Astrocyte (in vitro differentiated cells and primary cell): Measurements from ENCODE around the gene TMEM272. TPM values are rescaled to one million over a fixed set of nuclear protein-coding genes. Genes with fewer than 3 reads are reported as not detected.

Experiments used
- DNase-seq: peaks from one replicate; pipeline ENCODE4 v3.0.0-alpha.2; 2010; ENCODE audit warnings: low read depth
- FAIRE-seq: peaks from 2 replicates; lab custom pipeline; 2011; peaks lifted over from hg19 to GRCh38; lab: Jason Lieb, UNC
- H2AFZ ChIP-seq: 2 replicates; pipeline ENCODE4 v1.6.0; 2012; ENCODE audit warnings: low read depth, low read length, inconsistent platforms
- H3K27ac ChIP-seq: 2 replicates; pipeline ENCODE4 v1.5.1; 2011; ENCODE audit warnings: low read depth, low read length, inconsistent platforms
- H3K27me3 ChIP-seq: 2 replicates; pipeline ENCODE4 v1.6.0; 2011; ENCODE audit warnings: low read length, inconsistent platforms; ENCODE audit not compliant: insufficient read depth
- H3K36me3 ChIP-seq: 2 replicates; pipeline ENCODE4 v1.5.1; 2011; ENCODE audit warnings: low read length, inconsistent platforms; ENCODE audit not compliant: insufficient read depth
- H3K4me1 ChIP-seq: 2 replicates; pipeline ENCODE4 v1.5.1; 2011; ENCODE audit warnings: low read length, inconsistent platforms; ENCODE audit not compliant: insufficient read depth
- H3K4me2 ChIP-seq: 2 replicates; pipeline ENCODE4 v1.6.0; 2012; ENCODE audit warnings: low read length, inconsistent platforms
- H3K4me3 ChIP-seq: 2 replicates; pipeline ENCODE4 v1.5.1; 2011; ENCODE audit warnings: low read depth, mild to moderate bottlenecking, low read length, inconsistent platforms; ENCODE audit not compliant: insufficient read depth
- H3K79me2 ChIP-seq: 2 replicates; pipeline ENCODE4 v1.6.0; 2012; ENCODE audit warnings: mild to moderate bottlenecking, low read length, inconsistent platforms; ENCODE audit not compliant: insufficient read depth
- H3K9ac ChIP-seq: 2 replicates; pipeline ENCODE4 v1.6.0; 2012; ENCODE audit warnings: mild to moderate bottlenecking, low read length, inconsistent platforms
- H3K9me3 ChIP-seq: 2 replicates; pipeline ENCODE4 v1.5.1; 2012; ENCODE audit warnings: low read depth, mild to moderate bottlenecking, low read length, inconsistent platforms; ENCODE audit not compliant: insufficient read depth
- H4K20me1 ChIP-seq: 2 replicates; pipeline ENCODE4 v1.6.0; 2012; ENCODE audit warnings: low read length, inconsistent platforms; ENCODE audit not compliant: insufficient read depth
- H3K27ac Mint-ChIP-seq: one replicate; pipeline ENCODE4 v1.8.0; 2021; ENCODE audit warnings: mild to moderate bottlenecking, mixed read lengths; ENCODE audit not compliant: unreplicated experiment
- H3K27me3 Mint-ChIP-seq: one replicate; pipeline ENCODE4 v1.8.0; 2021; ENCODE audit warnings: low read depth, mixed read lengths; ENCODE audit not compliant: unreplicated experiment
- H3K36me3 Mint-ChIP-seq: one replicate; pipeline ENCODE4 v1.8.0; 2021; ENCODE audit warnings: low read depth, mixed read lengths; ENCODE audit not compliant: unreplicated experiment
- H3K4me1 Mint-ChIP-seq: one replicate; pipeline ENCODE4 v1.8.0; 2021; ENCODE audit warnings: low read depth, mixed read lengths; ENCODE audit not compliant: unreplicated experiment
- H3K4me3 Mint-ChIP-seq: one replicate; pipeline ENCODE4 v1.8.0; 2021; ENCODE audit warnings: mild to moderate bottlenecking, moderate library complexity, mixed read lengths; ENCODE audit not compliant: unreplicated experiment
- H3K9me3 Mint-ChIP-seq: one replicate; pipeline ENCODE4 v1.8.0; 2021; ENCODE audit warnings: mild to moderate bottlenecking, mixed read lengths; ENCODE audit not compliant: unreplicated experiment
- CTCF ChIP-seq: IDR thresholded peaks from 2 replicates; pipeline ENCODE4 v1.5.1; 2011; ENCODE audit warnings: low read depth, mild to moderate bottlenecking, inconsistent platforms, low read length, moderate library complexity; ENCODE audit not compliant: insufficient read depth
- EZH2 ChIP-seq: IDR thresholded peaks from 2 replicates; pipeline ENCODE4 v1.6.1; 2012; ENCODE audit warnings: mild to moderate bottlenecking, low read length, inconsistent platforms; ENCODE audit not compliant: insufficient read depth
- total RNA-seq: library from RNA; stranded (reverse); gene quantifications from 2 replicates; pipeline ENCODE4 v1.2.1, GENCODE V29; 2021

The TMEM272 gene
- total RNA-seq, 1 donor from 2014 or later: 0.05 TPM

GRCh38 chr13:51879133-51879532 lies 34.2 kb upstream of the TMEM272 start:
- Histone ChIP-seq H3K79me2 (no peaks in the 10 kb centered on the region), H3K9ac (no peak overlapping the region), H3K4me2 (no peak overlapping the region), H2AFZ (no peak overlapping the region), H3K27ac (no peak overlapping the region), H3K4me1 (no peaks in the 10 kb centered on the region), H3K27me3 (peaks cover 8% of the 10 kb centered on the region), H3K36me3 (no peaks in the 10 kb centered on the region), H3K4me3 (no peak overlapping the region), H3K9me3 (no peaks in the 10 kb centered on the region), H4K20me1 (no peaks in the 10 kb centered on the region)
- Mint-ChIP-seq H3K36me3 (no peaks in the 10 kb centered on the region), H3K27ac (no peak overlapping the region), H3K27me3 (peaks cover 11% of the 10 kb centered on the region), H3K4me3 (no peak overlapping the region), H3K4me1 (peaks cover 3% of the 10 kb centered on the region), H3K9me3 (peaks cover 4% of the 10 kb centered on the region)
- no peak for DNase-seq
- no peak for FAIRE-seq
- no peak for TF ChIP-seq CTCF
- TF ChIP-seq EZH2: no peak

GRCh38 chr13:51874651-51875050 lies 29.7 kb upstream of the TMEM272 start:
- Histone ChIP-seq H3K79me2 (no peaks in the 10 kb centered on the region), H2AFZ (no peak overlapping the region), H3K9ac (no peak overlapping the region), H3K4me2 (no peak overlapping the region), H3K9me3 (no peaks in the 10 kb centered on the region), H3K4me1 (no peaks in the 10 kb centered on the region), H3K27me3 (peaks cover 10% of the 10 kb centered on the region), H3K4me3 (no peak overlapping the region), H3K27ac (no peak overlapping the region), H3K36me3 (no peaks in the 10 kb centered on the region), H4K20me1 (no peaks in the 10 kb centered on the region)
- H3K27me3 Mint-ChIP-seq: peaks cover 15% of the 10 kb centered on the region
- H3K4me1 Mint-ChIP-seq: peaks cover 3% of the 10 kb centered on the region
- FAIRE-seq: no peak
- H3K9me3 Mint-ChIP-seq: peaks cover 2% of the 10 kb centered on the region
- TF ChIP-seq CTCF (no peak), EZH2 (no peak)
- no peak overlapping the region for H3K27ac Mint-ChIP-seq
- H3K36me3 Mint-ChIP-seq: no peaks in the 10 kb centered on the region
- DNase-seq: no peak
- H3K4me3 Mint-ChIP-seq: no peak overlapping the region

- Histone ChIP-seq H3K9ac (no peak overlapping the region), H3K36me3 (no peaks in the 10 kb centered on the region), H3K9me3 (no peaks in the 10 kb centered on the region), H4K20me1 (no peaks in the 10 kb centered on the region), H3K27ac (no peak overlapping the region), H3K4me3 (no peak overlapping the region), H3K79me2 (no peaks in the 10 kb centered on the region), H3K4me2 (no peak overlapping the region), H3K4me1 (no peaks in the 10 kb centered on the region), H2AFZ (no peak overlapping the region), H3K27me3 (peaks cover 11% of the 10 kb centered on the region)
- TF ChIP-seq CTCF: no peak
- DNase-seq (no peak), FAIRE-seq (no peak)
- peaks cover 2% of the 10 kb centered on the region for H3K9me3 Mint-ChIP-seq
- H3K4me1 Mint-ChIP-seq: peaks cover under 1% of the 10 kb centered on the region
- H3K4me3 Mint-ChIP-seq: no peak overlapping the region
- H3K36me3 Mint-ChIP-seq: no peaks in the 10 kb centered on the region
- peaks cover 15% of the 10 kb centered on the region for H3K27me3 Mint-ChIP-seq
- H3K27ac Mint-ChIP-seq: no peak overlapping the region
Observed at GRCh38 chr13:51873837-51874236, 28.9 kb upstream of the TMEM272 start.
